SK-N-SH treated with all-trans-retinoic acid at 6 μM for 48 hours (cell line): ENCODE measurements around the gene HES4.

Source experiments
- ATAC-seq: fragments of 200-7000 bp; cut with Tn5 transposase; 3 replicates; pipeline ENCODE4 v1.9.1; 2020; ENCODE audit warnings: mild to moderate bottlenecking, moderate library complexity
- ARNTL ChIP-seq: fragments of 450-650 bp; formaldehyde crosslinking; IDR thresholded peaks from 2 replicates; pipeline ENCODE4 v1.5.0; 2020; ENCODE audit warnings: low read depth, mild to moderate bottlenecking, moderate library complexity, borderline replicate concordance
- CREB5 ChIP-seq: fragments of 250-450 bp; sonication (Bioruptor Pico); IDR thresholded peaks from 2 replicates; pipeline ENCODE4 v1.5.1; 2020; ENCODE audit warnings: low read depth, mild to moderate bottlenecking, moderate library complexity
- CSDC2 ChIP-seq: fragments of 250-450 bp; sonication (Bioruptor Pico); IDR thresholded peaks from 2 replicates; pipeline ENCODE4 v1.5.0; 2020; ENCODE audit warnings: mild to moderate bottlenecking, moderate library complexity
- CSRNP3 ChIP-seq: fragments of 250-450 bp; sonication (Bioruptor Pico); IDR thresholded peaks from 2 replicates; pipeline ENCODE4 v1.5.1; 2021; ENCODE audit warnings: mild to moderate bottlenecking, moderate library complexity
- ESRRG ChIP-seq: fragments of 250-450 bp; sonication (Bioruptor Pico); IDR thresholded peaks from 2 replicates; pipeline ENCODE4 v1.6.1; 2021; ENCODE audit warnings: mild to moderate bottlenecking
- GLIS3 ChIP-seq: fragments of 250-450 bp; sonication (Bioruptor Pico); IDR thresholded peaks from 2 replicates; pipeline ENCODE4 v1.5.0; 2020; ENCODE audit warnings: mild to moderate bottlenecking, moderate library complexity
- ISL1 ChIP-seq: fragments of 250-450 bp; sonication (Bioruptor Pico); IDR thresholded peaks from 2 replicates; pipeline ENCODE4 v2.1.2; 2022; ENCODE audit warnings: mild to moderate bottlenecking, moderate library complexity
- OSR1 ChIP-seq: fragments of 250-450 bp; sonication (Bioruptor Pico); IDR thresholded peaks from 2 replicates; pipeline ENCODE4 v1.8.0; 2022; ENCODE audit warnings: moderate library complexity, mild to moderate bottlenecking, inconsistent platforms
- PPARA ChIP-seq: fragments of 250-450 bp; sonication (Bioruptor Pico); IDR thresholded peaks from 2 replicates; pipeline ENCODE4 v1.5.0; 2020; ENCODE audit warnings: mild to moderate bottlenecking, borderline replicate concordance
- RARB ChIP-seq: fragments of 250-450 bp; sonication (Bioruptor Pico); IDR thresholded peaks from 2 replicates; pipeline ENCODE4 v1.8.0; 2021; ENCODE audit warnings: mild to moderate bottlenecking, moderate library complexity
- TCF4 ChIP-seq: fragments of 250-450 bp; sonication (Bioruptor Pico); IDR thresholded peaks from 2 replicates; pipeline ENCODE4 v1.8.0; 2021; ENCODE audit warnings: mild to moderate bottlenecking, moderate library complexity, borderline replicate concordance
- TOX ChIP-seq: fragments of 250-450 bp; sonication (Bioruptor Pico); IDR thresholded peaks from 2 replicates; pipeline ENCODE4 v1.8.0; 2021; ENCODE audit warnings: mild to moderate bottlenecking, moderate library complexity, borderline replicate concordance
- TSHZ2 ChIP-seq: fragments of 250-450 bp; sonication (Bioruptor Pico); IDR thresholded peaks from 2 replicates; pipeline ENCODE4 v1.5.0; 2020; ENCODE audit warnings: mild to moderate bottlenecking, moderate library complexity
- ZC3H10 ChIP-seq: fragments of 250-450 bp; sonication (Bioruptor Pico); IDR thresholded peaks from 2 replicates; pipeline ENCODE4 v1.5.1; 2021; ENCODE audit warnings: mild to moderate bottlenecking, moderate library complexity
- ZFP3 ChIP-seq: fragments of 250-450 bp; sonication (Bioruptor Pico); IDR thresholded peaks from 2 replicates; pipeline ENCODE4 v1.5.0; 2020; ENCODE audit warnings: mild to moderate bottlenecking, moderate library complexity
- ZFP30 ChIP-seq: fragments of 450-650 bp; formaldehyde crosslinking; IDR thresholded peaks from 2 replicates; pipeline ENCODE4 v1.5.0; 2022; ENCODE audit warnings: mild to moderate bottlenecking, moderate library complexity
- ZNF565 ChIP-seq: fragments of 450-650 bp; formaldehyde crosslinking; conservative IDR thresholded peaks from 2 replicates; pipeline ENCODE4 v1.5.0; 2020; ENCODE audit warnings: low read depth, mild to moderate bottlenecking, moderate library complexity
- ZNF70 ChIP-seq: fragments of 450-650 bp; formaldehyde crosslinking; IDR thresholded peaks from 2 replicates; pipeline ENCODE4 v1.5.0; 2020; ENCODE audit warnings: mild to moderate bottlenecking, moderate library complexity

Gene HES4

GRCh38 chr1:999725-1000356 is at the start of gene HES4:
HES4 (minus strand) TSS chr1:1000097; CDS start chr1:999973, 124 bp downstream.
- TF ChIP-seq ZNF70 (CRISPR knock-in tag) (no peak), TOX (CRISPR knock-in tag) (no peak), CSDC2 (CRISPR knock-in tag) (no peak), CREB5 (CRISPR knock-in tag) (no peak), ESRRG (CRISPR knock-in tag) (no peak), ZFP3 (no peak), GLIS3 (CRISPR knock-in tag) (no peak)
- peak; percentile 29 for ATAC-seq

GRCh38 chr1:1048765-1049164 is 48.9 kb upstream of the HES4 start:
- TF ChIP-seq PPARA (CRISPR knock-in tag) (no peak), ZFP30 (CRISPR knock-in tag) (no peak), TSHZ2 (CRISPR knock-in tag) (no peak), TCF4 (CRISPR knock-in tag) (no peak)
- no peak for ATAC-seq

- no peak for TF ChIP-seq ESRRG (CRISPR knock-in tag)
- TF ChIP-seq OSR1 = no peak
- TF ChIP-seq RARB (CRISPR knock-in tag) = no peak
- no peak for TF ChIP-seq ZNF70 (CRISPR knock-in tag)
- no peak for TF ChIP-seq ISL1 (CRISPR knock-in tag)
- TF ChIP-seq TOX (CRISPR knock-in tag) = no peak
- no peak for TF ChIP-seq ARNTL (CRISPR knock-in tag)
- no peak for TF ChIP-seq ZC3H10 (CRISPR knock-in tag)
- no peak for TF ChIP-seq CSRNP3
- ATAC-seq = no peak
These were observed 48.1 kb upstream of the HES4 start for GRCh38 chr1:1047963-1048362.

GRCh38 chr1:1047407-1047806 is 47.5 kb upstream of the HES4 start:
- TF ChIP-seq PPARA (CRISPR knock-in tag) = no peak
- no peak for TF ChIP-seq RARB (CRISPR knock-in tag)
- no peak for TF ChIP-seq ARNTL (CRISPR knock-in tag)
- TF ChIP-seq CSRNP3 = no peak
- TF ChIP-seq ESRRG (CRISPR knock-in tag) = no peak
- ATAC-seq = no peak

GRCh38 chr1:1046767-1047166 is 46.9 kb upstream of the HES4 start:
- ATAC-seq = no peak

GRCh38 chr1:1046243-1046642 is 46.3 kb upstream of the HES4 start:
- no peak for ATAC-seq
- TF ChIP-seq CSDC2 (CRISPR knock-in tag) (no peak), ZNF565 (CRISPR knock-in tag) (no peak), TCF4 (CRISPR knock-in tag) (no peak), ZNF70 (CRISPR knock-in tag) (no peak), ISL1 (CRISPR knock-in tag) (no peak)

More at GRCh38 chr1:1046767-1047166, 46.9 kb upstream of the HES4 start:
- no peak for TF ChIP-seq TCF4 (CRISPR knock-in tag)
